HG02884 (cell line): ENCODE data around the gene MBNL1.
A peak's percentile ranks its signal among the peaks of the same experiment; 100 is the strongest.
"Not testable (repeated sequence)": the region's sequence is repeated elsewhere in the genome, so short reads cannot be mapped to it uniquely, and the experiment has no call there.

Experiments
- ATAC-seq: cut with Tn5 transposase; IDR thresholded peaks from one replicate; pipeline ENCODE4 v1.9.1; 2021; ENCODE audit warnings: mild to moderate bottlenecking, moderate library complexity; ENCODE audit not compliant: unreplicated experiment

MBNL1 gene

DNA sequence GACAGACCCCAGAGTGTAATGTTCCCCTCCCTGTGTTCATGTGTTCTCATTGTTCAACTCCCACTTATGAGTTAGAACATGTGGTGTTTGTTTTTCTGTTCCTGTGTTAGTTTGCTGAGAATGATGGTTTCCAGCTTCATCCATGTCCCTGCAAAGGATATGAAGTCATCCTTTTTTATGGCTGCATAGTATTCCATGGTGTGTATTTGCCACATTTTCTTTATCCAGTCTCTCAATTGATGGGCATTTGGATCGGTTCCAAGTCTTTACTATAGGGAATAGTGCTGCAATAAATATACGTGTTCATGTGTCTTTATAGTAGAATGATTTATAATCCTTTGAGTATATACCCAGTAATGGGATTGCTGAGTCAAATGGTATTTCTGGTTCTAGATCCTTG lies 98.5 kb downstream of the MBNL1 start:
- ATAC-seq: not testable (repeated sequence)

DNA sequence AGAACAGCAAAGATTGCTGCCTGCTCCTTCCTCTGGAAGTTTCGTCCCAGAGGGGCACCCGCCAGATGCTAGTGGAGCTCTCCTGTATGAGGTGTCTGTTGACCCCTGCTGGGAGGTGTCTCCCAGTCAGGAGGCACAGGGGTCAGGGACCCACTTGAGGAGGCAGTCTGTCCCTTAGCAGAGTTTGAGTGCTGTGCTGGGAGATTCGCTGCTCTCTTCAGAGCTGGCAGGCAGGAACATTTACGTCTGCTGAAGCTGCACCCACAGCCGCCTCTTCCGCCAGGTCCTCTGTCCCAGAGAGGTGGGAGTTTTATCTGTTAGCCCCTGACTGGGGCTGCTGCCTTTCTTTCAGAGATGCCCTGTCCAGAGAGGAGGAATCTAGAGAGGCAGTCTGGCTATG lies 103.9 kb downstream of the MBNL1 start:
- ATAC-seq: not testable (repeated sequence)

DNA sequence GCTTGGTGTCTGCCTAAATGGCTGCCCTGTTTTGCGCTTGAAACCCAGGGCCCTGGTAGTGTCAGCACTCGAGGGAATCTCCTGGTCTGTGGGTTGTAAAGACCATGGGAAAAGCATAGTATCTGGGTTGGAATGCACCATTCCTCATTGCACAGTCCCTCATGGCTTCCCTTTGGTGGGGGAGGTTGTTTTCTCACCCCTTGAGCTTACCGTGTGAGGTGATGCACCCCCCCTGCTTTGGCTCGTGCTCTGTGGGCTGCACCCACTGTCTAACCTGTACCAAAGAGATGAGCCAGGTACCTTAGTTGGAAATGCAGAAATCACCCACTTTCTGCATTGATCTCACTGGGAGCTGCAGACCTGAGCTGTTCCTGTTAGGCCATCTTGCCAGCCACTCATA lies 104.7 kb downstream of the MBNL1 start:
- ATAC-seq: no peak

DNA sequence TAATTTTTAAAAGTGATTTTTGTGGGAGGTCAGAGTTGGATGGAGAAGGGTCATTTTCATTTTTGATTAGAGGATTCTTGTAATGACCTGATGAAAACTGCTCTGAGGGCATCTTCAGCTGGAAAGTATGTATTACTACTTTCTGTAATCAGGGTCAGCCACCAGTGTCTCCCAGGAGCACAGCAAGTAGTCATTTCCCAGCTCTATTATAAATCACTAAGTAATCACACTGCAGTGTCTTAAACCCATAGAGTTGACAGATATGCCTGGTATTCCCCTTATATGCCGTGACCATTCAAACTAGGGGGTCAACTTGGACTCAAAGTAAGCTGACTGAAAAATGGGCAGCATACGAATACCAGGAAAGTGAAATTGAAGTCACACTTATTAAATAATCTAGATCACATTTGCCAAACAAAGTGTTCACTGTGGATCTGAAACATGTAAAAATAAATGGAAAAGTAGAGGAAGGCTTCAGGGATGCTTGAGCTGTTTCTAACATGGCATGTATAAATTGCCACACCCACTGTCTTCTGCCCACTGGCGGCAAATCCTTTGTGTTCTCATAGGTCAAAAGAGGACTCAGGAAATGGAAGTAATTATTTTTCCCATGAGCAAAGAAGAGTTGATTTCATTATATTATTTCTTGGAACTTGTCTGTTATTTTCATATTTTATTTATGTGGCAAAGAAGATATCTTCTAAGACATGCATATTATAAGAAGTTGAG lies 105.7 kb downstream of the MBNL1 start:
- peak; percentile 28 for ATAC-seq

DNA sequence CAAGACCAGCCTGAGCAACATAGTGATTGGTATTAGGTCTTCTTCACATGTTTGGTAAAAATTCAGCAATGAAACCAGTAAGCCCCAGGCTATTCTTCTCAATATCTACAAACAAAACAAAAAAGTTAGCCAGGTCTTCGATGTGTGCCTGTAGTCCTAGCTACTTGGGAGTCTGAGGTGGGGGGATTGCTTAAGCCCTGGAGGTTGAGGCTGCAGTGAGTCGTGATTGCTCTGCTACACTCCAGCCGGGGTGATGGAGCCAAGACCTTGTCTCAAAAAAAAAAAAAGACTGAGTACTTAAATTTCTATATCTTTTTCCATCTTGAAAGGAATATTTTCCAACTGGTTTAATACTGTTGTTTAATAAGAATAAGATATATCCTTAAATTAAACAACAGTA lies 106.8 kb downstream of the MBNL1 start:
- no peak for ATAC-seq

DNA sequence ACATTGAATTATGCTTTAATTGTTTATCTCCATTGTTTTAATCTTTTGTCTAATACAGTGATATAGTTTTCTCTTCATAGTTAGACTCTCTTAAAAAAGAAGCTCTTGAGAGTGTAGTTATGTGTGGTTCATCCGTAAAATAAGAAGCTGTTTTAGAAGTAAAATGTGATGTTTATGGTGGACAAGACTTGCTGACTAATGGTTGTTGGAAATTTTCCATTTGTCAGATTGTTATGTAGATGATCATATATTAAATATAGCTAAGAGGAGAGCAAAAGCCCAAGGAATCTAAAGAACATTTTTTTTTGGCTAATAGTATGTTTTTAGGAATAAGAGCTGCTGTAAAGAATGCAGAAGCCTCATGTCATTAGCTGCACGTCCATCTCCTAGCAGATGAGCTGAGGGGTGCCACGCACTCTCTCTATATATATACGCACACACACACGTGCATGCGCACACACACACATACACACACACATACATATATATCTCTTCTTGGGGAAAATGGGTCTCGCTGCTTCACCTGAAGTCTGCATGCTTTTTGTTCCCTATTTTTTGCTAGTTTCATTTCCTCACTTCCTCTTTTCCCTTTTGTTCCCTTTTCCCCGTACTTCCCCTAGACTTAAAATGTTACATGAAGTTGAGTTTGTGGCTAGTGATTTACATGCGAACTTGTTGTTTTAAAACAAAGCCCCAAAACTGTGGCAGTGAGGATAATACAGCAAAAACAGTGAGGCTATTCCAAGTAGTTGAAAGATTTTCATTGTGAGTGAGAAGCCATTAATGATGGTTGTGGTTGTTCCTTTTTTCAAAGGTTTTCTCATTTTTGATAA lies 107.8 kb downstream of the MBNL1 start:
- ATAC-seq: peak; percentile 80

DNA sequence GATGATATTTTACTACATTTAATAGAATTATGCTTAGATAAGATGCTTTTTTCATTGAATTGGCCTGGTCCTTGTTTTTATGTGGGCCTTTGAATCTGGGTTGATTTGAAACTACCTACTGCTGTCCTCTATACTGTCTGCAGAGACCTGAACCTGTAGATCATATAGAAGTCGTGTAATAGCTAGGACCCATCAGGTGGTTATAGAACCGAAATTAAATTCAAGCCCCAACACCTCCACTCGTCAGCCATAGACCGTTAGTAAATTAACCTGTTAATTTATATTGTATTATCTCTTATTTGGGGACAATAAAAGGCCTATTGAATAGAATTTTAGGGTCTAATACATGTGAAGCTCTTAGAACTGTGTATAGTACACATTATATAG lies 108.4 kb downstream of the MBNL1 start:
- ATAC-seq: peak; percentile 14

DNA sequence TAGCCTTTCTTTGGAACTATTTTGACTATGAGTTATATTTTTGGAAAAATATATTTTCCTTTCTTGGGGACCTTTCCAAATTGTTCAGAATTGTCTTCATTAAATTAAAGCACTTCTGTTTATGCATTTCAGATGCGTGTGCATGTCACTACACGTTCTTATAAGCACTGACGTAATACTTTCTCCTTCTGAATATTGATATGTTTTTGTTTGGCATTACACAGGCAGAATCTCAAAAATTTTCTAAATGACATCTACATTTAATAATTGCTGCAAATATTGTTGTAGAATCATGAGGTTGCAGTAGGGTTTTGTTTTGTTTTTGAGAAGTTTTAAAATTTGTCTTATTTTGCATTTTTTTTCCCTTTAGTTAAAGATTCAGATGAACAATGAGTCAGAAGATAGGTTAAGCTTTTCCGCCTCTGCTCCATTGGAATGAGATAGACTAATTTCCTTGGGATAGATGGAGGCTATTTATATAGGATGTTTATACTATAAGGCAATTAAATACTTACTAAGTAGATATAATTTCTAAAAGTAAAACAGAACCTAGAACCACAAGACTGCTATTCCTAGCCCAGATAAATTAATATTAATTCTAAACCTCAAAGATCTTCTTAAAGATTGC lies 110.8 kb downstream of the MBNL1 start:
- no peak for ATAC-seq

DNA sequence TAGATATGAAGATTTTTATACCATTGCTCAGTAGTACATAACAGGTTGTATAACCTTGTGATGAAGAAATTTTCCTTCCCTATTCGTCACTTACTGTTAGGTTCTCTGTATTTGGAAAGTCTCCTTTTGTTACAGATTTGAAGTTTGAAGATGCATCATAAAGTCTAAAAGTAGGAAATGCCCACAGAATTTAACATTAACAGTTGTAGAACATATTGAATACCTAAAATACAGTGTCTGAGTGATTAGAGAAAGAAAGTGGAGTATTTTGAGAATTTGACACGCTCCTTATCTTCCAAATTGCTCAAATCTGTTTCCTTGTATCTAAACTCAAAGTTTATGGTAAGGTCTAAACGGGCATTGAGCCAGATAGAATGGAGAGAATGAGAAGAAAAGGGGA lies 111.3 kb downstream of the MBNL1 start:
- ATAC-seq: no peak

DNA sequence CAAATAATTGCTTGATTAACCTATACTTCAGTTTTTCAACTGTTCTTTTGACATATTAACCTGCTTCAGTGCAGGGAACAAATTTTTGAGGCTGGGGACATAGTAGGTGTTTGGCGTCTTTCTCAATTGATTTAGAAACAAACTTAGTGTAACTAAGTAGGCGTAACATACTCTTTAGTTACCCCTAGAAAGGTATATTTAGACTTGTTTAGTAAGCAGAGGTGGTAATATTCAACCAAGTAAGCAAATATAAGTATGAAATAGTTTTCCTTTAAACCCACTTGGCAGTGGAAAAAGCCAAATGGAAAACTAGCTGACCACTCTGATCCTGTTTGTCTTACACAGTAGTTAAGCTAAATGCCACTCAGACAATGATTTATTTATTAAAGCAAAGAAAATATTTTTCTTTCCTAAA lies 113.2 kb downstream of the MBNL1 start:
- no peak for ATAC-seq

DNA sequence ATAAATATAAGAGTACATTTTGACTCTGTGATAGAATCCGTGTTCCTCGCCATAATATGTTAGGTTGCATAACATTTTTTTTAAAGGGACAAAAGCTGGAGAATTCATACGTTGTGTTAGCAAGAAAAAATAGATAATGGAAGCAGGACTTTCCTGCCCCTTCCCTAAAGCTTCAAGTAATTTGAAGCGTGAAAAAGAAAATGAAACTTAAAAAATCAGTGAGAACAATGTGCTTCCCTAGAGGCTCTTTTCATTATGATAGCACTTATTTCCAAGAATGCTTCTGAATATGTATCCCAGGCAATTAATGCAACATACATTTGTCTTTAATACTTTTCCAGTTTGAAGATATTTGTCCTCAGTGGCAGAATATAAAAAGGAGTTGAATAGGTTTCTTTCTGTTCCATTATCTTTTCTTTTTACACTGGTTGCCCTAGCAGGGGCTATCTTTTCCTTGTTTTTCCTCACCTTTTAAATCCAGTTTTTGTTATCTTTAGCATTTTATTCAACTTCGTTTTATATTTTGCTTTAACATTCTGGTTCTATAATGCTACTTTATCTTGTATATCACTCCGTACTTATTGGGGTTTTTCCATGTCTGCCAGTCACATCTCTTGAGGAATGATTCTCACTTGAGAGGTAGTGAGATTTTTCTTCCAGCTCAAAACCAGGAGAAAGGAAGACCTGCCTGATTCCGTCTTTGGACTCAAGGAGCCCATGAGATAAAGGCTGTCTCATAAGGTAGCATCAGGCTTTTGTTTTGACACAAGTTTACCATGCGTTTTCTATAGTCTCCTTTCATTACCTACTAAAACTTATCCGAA lies 113.8 kb downstream of the MBNL1 start:
- ATAC-seq: no peak

DNA sequence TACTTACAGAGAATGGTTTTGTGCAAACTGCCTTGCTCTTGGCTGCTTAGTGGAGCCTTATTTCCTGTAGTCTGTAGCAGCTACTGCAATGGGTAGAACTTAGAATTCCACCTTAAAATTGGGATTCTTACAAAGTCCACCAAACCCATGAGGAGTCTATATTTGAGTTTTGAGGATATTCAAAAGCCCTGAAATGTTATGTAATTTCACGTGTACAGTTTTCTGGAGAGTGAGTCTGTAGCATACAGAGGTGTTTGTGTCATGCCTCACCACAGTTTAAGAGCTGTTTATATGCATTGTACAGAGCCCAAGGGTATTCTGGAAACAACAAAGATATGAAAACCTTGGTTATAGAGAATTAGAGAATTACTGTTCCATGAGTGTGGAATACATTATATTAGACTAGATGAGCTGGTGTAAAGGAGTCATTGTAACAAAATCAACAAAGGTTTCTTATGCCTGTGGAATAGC lies 114.4 kb downstream of the MBNL1 start:
- ATAC-seq: no peak

DNA sequence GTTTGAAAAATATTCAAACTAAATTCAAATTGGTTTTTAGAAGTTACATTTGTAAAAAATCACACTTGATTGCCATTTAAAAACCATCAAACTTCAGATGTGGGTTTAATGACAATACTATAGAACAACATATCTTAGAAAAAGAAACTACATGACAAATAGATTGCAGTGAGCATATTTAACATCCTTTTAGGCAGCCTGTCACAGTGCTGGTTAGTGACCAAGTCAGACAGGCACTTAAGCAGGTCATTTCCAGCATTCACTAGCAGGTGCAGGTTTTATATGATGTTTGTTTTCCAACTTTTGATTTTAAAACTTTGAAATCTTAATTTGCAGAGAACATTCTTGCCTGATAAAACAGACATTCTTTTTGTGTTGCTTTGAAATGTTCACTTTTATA lies 115.7 kb downstream of the MBNL1 start:
- no peak for ATAC-seq

DNA sequence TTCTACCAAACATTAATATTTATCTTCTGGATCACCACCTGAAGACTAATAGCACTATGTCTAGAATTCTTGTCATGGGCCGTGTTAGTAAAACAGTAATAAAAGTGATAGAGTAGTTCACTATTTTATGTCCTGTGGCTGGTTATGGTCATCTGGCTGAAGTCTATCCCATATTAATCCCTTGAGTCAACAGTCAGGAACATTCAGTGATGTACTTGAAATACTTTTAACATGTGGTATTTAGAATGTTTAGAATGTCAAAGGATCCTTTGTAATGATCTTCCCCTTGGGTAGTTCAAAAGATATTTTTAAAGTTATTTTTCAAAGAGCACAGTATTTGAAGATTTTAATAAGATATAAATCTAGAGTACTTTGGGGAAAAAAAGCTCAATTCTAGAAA lies 117.0 kb downstream of the MBNL1 start:
- no peak for ATAC-seq

DNA sequence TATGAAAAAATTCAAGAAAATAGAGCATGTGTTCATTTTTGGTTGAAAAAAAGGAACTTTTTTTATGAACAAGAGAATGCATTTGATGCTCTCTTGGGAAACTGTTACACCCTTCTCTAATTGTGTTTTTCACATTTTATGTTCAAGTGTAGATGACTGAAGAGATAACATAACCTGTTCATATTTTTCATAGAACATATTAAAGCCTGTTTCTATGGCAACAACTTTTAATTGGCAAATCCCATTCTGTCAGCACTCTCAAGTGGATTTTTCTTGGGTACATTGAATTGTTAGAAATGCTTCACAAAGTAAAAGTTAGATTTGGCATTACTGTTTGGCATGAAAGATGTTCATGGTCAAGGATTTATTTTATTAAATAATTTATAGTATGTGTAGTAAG lies 117.5 kb downstream of the MBNL1 start:
- ATAC-seq: no peak

DNA sequence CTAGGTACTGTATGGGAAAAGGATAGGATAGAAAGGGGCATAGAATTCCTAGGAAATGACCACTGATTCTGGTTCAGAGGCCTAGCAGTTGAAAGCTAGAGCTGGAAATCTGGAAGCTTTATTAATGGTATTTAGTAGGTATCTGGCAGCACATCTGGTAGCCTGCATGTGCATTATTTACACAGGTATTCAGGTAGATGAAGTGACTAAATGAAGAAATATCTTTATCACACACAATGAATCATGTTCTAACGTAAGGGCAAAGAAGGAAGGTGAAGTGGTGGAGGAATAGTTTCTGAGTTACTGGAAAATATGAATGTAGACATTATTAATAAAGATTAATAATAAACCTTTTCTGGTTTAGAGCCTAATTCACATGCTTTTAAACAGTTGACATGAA lies 119.9 kb downstream of the MBNL1 start:
- no peak for ATAC-seq

DNA sequence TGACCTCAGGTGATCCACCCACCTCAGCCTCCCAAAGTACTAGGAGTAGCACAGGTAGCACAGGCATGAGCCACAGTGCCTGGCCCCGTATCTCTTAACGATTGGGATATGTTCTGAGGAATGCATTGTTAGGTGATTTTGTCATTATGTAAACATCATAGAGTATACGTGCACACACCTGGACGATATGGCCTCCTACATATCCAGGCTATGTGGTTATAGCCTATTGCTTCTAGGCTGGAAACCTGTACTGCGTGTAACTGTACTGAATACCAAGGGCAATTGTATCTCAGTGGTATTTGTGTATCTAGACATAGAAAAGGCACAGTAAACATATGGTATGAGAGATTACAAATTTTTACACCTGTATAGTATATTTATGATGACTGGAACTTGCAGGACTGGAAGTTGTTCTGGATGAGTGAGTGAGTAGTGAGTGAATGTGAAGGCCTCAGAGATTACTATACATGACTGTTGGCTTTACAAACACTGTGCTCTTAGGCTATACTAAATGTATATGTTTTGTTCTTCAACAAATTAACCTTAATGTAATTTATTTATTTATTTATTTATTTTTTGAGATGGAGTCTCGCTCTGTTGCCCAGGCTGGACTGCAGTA lies 120.7 kb downstream of the MBNL1 start:
- no peak for ATAC-seq

DNA sequence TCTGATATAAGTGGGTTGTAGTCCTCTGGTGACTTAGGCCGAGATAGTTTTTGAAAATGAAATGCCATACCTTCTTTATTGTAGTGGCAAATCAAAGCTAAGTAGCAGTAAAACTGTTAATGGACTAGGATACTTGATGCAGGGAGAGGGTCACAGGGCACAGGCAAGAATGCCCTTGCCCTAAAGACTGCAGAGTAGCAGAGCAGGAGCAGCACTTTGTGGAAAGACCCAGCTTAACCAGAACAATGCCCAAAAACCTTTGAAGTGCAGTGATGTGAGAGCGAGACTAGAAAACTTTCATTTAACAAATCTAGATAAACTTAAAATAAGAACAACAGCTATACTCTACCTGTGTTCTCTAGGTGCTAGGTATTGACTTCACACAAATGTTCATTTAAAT lies 121.9 kb downstream of the MBNL1 start:
- ATAC-seq: no peak

DNA sequence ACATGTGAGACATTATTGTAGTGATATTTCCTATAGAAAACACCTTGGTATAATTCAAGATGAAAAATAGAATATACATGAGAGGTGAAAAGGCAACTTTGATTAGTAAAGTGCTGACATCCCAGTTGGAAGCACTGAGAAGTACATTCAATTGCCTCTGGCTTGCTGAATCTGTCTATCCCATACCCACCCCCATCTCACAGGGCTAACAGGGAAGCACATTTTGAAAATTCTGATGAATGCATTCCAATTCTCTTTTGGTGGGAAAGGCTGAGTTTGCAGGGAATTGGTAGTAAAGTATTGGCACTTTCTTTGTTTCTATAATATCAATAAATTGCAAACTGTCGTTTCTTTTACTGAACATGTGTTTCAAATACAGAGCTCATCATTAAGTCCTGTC lies 122.9 kb downstream of the MBNL1 start:
- no peak for ATAC-seq

DNA sequence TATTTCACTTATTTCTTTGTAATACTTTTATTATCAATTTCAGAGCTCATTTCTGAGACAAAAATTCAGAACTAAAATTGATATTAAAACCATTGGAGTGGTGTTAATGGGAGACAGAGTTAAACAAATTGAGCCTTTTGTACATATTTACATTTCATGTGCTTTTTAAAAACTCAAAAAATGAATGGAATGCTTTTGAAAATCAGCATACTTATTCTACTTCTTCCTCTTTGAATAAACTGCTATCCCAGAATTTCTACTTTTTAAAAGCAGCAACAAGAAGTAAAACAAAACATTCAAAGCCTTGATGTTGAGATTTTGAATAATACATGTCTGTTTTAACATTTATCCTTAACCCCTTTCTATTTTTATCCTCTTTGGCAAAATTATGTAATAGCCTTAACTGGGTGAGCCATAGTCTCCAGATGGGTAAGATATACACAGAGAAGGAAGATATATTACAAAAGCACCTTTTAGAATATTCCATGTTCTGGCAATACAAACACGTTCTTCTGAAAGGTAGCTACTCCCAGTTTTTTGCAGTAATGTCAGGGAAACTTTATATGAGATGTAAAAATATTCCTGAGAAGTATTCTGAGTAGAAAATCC lies 123.6 kb downstream of the MBNL1 start:
- ATAC-seq: no peak
